Measurements from ENCODE around the gene VCL. TPM values are rescaled to one million over a fixed set of nuclear protein-coding genes. Genes with fewer than 3 reads are reported as not detected.

The VCL gene
- total RNA-seq, 1 experiment from 2014 or later = 106 TPM

- no peak for TF ChIP-seq EZH2 (IDR thresholded peaks at IDR 0.05)
These were observed 159.0 kb downstream of the VCL start (continued) for GRCh38 chr10:74156919-74157289.

GRCh38 chr10:74160013-74160412 lies 162.1 kb downstream of the VCL start:
- no peak overlapping the region for H3K27ac ChIP-seq (ENCODE audit: low read depth, low read length)
- H3K4me3 ChIP-seq (replicated peaks in 1 of 2; ENCODE audit: low read depth in 1 of 2, low read length in 2 of 2) = no peak overlapping the region
- DNase-seq (ENCODE audit: low read depth, low spot score) (no peak), ATAC-seq (no peak)
- H3K79me2 ChIP-seq (ENCODE audit: insufficient read depth, low read length) = peaks cover 50% of the 10 kb centered on the region
- peaks cover 7% of the 10 kb centered on the region in 2 experiments; a peak in 3 of 4 replicates for H3K4me1 ChIP-seq (ENCODE audit: control insufficient read depth in 1 of 2, insufficient read depth in 2 of 2, low read length in 2 of 2)
- H3K9me3 ChIP-seq (ENCODE audit: control insufficient read depth in 1 of 2, insufficient read depth in 1 of 2, low read depth in 1 of 2, low read length in 2 of 2) = no peaks in the 10 kb centered on the region
- intact Hi-C loops (cut with micrococcal nuclease) = no loop called here
- ChIA-PET CTCF (no interaction called here), POLR2A (no interaction called here), RAD21 (ENCODE audit: low non-redundant PET in 1 of 2, low total read pairs in 2 of 2, uncharacterized antibody in 2 of 2, unreplicated experiment in 2 of 2) (no interaction called here)
- H3K36me3 ChIP-seq (ENCODE audit: control insufficient read depth in 1 of 2, insufficient read depth in 2 of 2, low read length in 2 of 2) = no peaks in the 10 kb centered on the region
- no peaks in the 10 kb centered on the region for H3K9me2 ChIP-seq (ENCODE audit: insufficient read depth)
- TF ChIP-seq ZBTB33 (IDR thresholded peaks at IDR 0.05; ENCODE audit: extremely low read depth, insufficient replicate concordance, low read length) (no peak), POLR2A (IDR thresholded peaks at IDR 0.05; ENCODE audit: borderline replicate concordance, extremely low read depth, insufficient read depth, insufficient read length) (no peak), JUND (IDR thresholded peaks at IDR 0.05) (no peak), EZH2phosphoT487 (IDR thresholded peaks at IDR 0.05; ENCODE audit: borderline replicate concordance) (no peak), ZFX (IDR thresholded peaks at IDR 0.05) (no peak), CEBPB (IDR thresholded peaks at IDR 0.05; ENCODE audit: low read depth) (no peak), FOSL1 (IDR thresholded peaks at IDR 0.05; ENCODE audit: low read depth) (no peak), ELF1 (IDR thresholded peaks at IDR 0.05; ENCODE audit: borderline replicate concordance, low read depth) (no peak), EGR1 (IDR thresholded peaks at IDR 0.05; ENCODE audit: low read depth) (no peak), RAD21 (IDR thresholded peaks at IDR 0.05; ENCODE audit: low read depth) (no peak), EZH2 (IDR thresholded peaks at IDR 0.05) (no peak), CBX3 (IDR thresholded peaks at IDR 0.05; ENCODE audit: low read depth) (no peak), POLR2AphosphoS5 (IDR thresholded peaks at IDR 0.05; ENCODE audit: low read depth, low read length) (no peak)
- TF ChIP-seq, protein P1, sequence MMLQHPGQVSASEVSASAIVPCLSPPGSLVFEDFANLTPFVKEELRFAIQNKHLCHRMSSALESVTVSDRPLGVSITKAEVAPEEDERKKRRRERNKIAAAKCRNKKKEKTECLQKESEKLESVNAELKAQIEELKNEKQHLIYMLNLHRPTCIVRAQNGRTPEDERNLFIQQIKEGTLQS (IDR thresholded peaks at IDR 0.05) = no peak
- TF ChIP-seq, protein P2, sequence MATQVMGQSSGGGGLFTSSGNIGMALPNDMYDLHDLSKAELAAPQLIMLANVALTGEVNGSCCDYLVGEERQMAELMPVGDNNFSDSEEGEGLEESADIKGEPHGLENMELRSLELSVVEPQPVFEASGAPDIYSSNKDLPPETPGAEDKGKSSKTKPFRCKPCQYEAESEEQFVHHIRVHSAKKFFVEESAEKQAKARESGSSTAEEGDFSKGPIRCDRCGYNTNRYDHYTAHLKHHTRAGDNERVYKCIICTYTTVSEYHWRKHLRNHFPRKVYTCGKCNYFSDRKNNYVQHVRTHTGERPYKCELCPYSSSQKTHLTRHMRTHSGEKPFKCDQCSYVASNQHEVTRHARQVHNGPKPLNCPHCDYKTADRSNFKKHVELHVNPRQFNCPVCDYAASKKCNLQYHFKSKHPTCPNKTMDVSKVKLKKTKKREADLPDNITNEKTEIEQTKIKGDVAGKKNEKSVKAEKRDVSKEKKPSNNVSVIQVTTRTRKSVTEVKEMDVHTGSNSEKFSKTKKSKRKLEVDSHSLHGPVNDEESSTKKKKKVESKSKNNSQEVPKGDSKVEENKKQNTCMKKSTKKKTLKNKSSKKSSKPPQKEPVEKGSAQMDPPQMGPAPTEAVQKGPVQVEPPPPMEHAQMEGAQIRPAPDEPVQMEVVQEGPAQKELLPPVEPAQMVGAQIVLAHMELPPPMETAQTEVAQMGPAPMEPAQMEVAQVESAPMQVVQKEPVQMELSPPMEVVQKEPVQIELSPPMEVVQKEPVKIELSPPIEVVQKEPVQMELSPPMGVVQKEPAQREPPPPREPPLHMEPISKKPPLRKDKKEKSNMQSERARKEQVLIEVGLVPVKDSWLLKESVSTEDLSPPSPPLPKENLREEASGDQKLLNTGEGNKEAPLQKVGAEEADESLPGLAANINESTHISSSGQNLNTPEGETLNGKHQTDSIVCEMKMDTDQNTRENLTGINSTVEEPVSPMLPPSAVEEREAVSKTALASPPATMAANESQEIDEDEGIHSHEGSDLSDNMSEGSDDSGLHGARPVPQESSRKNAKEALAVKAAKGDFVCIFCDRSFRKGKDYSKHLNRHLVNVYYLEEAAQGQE (IDR thresholded peaks at IDR 0.05; ENCODE audit: low read depth) = no peak
- TF ChIP-seq, protein P3, sequence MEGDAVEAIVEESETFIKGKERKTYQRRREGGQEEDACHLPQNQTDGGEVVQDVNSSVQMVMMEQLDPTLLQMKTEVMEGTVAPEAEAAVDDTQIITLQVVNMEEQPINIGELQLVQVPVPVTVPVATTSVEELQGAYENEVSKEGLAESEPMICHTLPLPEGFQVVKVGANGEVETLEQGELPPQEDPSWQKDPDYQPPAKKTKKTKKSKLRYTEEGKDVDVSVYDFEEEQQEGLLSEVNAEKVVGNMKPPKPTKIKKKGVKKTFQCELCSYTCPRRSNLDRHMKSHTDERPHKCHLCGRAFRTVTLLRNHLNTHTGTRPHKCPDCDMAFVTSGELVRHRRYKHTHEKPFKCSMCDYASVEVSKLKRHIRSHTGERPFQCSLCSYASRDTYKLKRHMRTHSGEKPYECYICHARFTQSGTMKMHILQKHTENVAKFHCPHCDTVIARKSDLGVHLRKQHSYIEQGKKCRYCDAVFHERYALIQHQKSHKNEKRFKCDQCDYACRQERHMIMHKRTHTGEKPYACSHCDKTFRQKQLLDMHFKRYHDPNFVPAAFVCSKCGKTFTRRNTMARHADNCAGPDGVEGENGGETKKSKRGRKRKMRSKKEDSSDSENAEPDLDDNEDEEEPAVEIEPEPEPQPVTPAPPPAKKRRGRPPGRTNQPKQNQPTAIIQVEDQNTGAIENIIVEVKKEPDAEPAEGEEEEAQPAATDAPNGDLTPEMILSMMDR (IDR thresholded peaks at IDR 0.05 in 2 of 3, conservative IDR thresholded peaks at IDR 0.05 in 1 of 3; ENCODE audit: borderline replicate concordance in 1 of 3, insufficient read depth in 1 of 3, low read depth in 2 of 3, low read length in 2 of 3) = no peak
- H4K20me1 ChIP-seq (ENCODE audit: insufficient read depth) = no peaks in the 10 kb centered on the region
- H3K27me3 ChIP-seq (ENCODE audit: insufficient read depth, low read length) = no peaks in the 10 kb centered on the region
- BruUV-seq (replicated peaks) = no TSS peak
- H3K9ac ChIP-seq (ENCODE audit: low read length) = no peak overlapping the region
- no peak overlapping the region for H2AFZ ChIP-seq (ENCODE audit: low read depth, low read length, poor library complexity, severe bottlenecking)
- no peak overlapping the region for H3K4me2 ChIP-seq (ENCODE audit: low read length)

All from HCT116 (cell line).